Activated B cell treated with CpG ODN at 0.5 μM for 24 hours (primary cell): ENCODE measurements around the gene EPS8L3. TPM values are rescaled to one million over a fixed set of nuclear protein-coding genes. Genes with fewer than 3 reads are reported as not detected.
"Not testable (repeated sequence)": the region's sequence is repeated elsewhere in the genome, so short reads cannot be mapped to it uniquely, and the experiment has no call there.

Source experiments
- ATAC-seq: fragments of 200-7000 bp; cut with Tn5 transposase; one replicate; pipeline ENCODE4 v1.10.0; 2021; ENCODE audit warnings: low read depth, mild to moderate bottlenecking, moderate library complexity
- CTCF ChIA-PET: fragments of 350-600 bp; sonication (Branson Sonifier 250); formaldehyde crosslinking; loops from one replicate; lab custom pipeline; 2021; ENCODE audit warnings: antibody characterized with exemption; lab: Charles Lee
- POLR2A ChIA-PET: fragments of 350-600 bp; sonication (Branson Sonifier 250); formaldehyde crosslinking; loops from one replicate; lab custom pipeline; 2021; ENCODE audit warnings: antibody characterized with exemption; lab: Charles Lee
- DNase-seq: peaks from one replicate; pipeline ENCODE4 v3.0.0; 2022
- H3K27ac Mint-ChIP-seq: one replicate; pipeline ENCODE4 v1.8.0; 2020; ENCODE audit warnings: mixed read lengths
- H3K27me3 Mint-ChIP-seq: one replicate; pipeline ENCODE4 v1.8.0; 2021; ENCODE audit warnings: mixed read lengths
- H3K36me3 Mint-ChIP-seq: one replicate; pipeline ENCODE4 v1.8.0; 2021; ENCODE audit warnings: low read depth, mixed read lengths
- H3K4me1 Mint-ChIP-seq: one replicate; pipeline ENCODE4 v1.8.0; 2021; ENCODE audit warnings: mixed read lengths
- H3K4me3 Mint-ChIP-seq: one replicate; pipeline ENCODE4 v1.8.0; 2020; ENCODE audit warnings: mild to moderate bottlenecking, mixed read lengths
- H3K9me3 Mint-ChIP-seq: one replicate; pipeline ENCODE4 v1.8.0; 2020; ENCODE audit warnings: mixed read lengths
- CTCF ChIP-seq: fragments of 200-600 bp; IDR thresholded peaks from one replicate; pipeline ENCODE4 v1.8.0; 2022; ENCODE audit warnings: antibody characterized with exemption, mild to moderate bottlenecking
- intact Hi-C: fragments of 100-400 bp; cut with micrococcal nuclease; formaldehyde crosslinking; loops from one replicate; pipeline ENCODE4 v1.15.1; 2024
- total RNA-seq: library from RNA; stranded (reverse); gene quantifications from 2 replicates; pipeline ENCODE4 v1.2.3, GENCODE V29; 2022

Gene EPS8L3
- total RNA-seq, 1 donor from 2014 or later = not detected

GRCh38 chr1:109713636-109714035, 50.1 kb downstream of the EPS8L3 start:
- ATAC-seq (no peak), DNase-seq (no peak)
- no peak overlapping the region for H3K4me3 Mint-ChIP-seq
- H3K4me1 Mint-ChIP-seq = peaks cover 1% of the 10 kb centered on the region
- H3K27me3 Mint-ChIP-seq = peaks cover 17% of the 10 kb centered on the region
- no peak overlapping the region for H3K27ac Mint-ChIP-seq
- CTCF ChIA-PET = no interaction called here
- peaks cover 7% of the 10 kb centered on the region for H3K9me3 Mint-ChIP-seq
- POLR2A ChIA-PET = no interaction called here
- no peaks in the 10 kb centered on the region for H3K36me3 Mint-ChIP-seq
- no peak for TF ChIP-seq CTCF
- intact Hi-C loops = no loop called here

- no peak overlapping the region for H3K27ac Mint-ChIP-seq
- TF ChIP-seq CTCF = no peak
- intact Hi-C loops = no loop called here
- peaks cover 1% of the 10 kb centered on the region for H3K4me1 Mint-ChIP-seq
- peaks cover 3% of the 10 kb centered on the region for H3K36me3 Mint-ChIP-seq
- ChIA-PET CTCF (no interaction called here), POLR2A (no interaction called here)
- ATAC-seq = no peak
- peak overlapping the region; percentile 82 for H3K4me3 Mint-ChIP-seq
- H3K9me3 Mint-ChIP-seq = peaks cover 14% of the 10 kb centered on the region
- peaks cover 17% of the 10 kb centered on the region for H3K27me3 Mint-ChIP-seq
- no peak for DNase-seq
Observed at GRCh38 chr1:109712321-109712864, 51.3 kb downstream of the EPS8L3 start.

GRCh38 chr1:109711593-109712320, 52.0 kb downstream of the EPS8L3 start, which contains the start of gene GSTM5:
GSTM5 (plus strand) TSS chr1:109712251; CDS start chr1:109712313, 62 bp downstream.
- POLR2A ChIA-PET, CTCF ChIA-PET, H3K36me3 Mint-ChIP-seq, H3K4me1 Mint-ChIP-seq, intact Hi-C loops, DNase-seq: not testable (repeated sequence)
- Mint-ChIP-seq H3K9me3 (peaks cover 14% of the 10 kb centered on the region), H3K4me3 (peak within 1 kb of the TSS; percentile 82), H3K27ac (peak within 1 kb of the TSS; percentile 83), H3K27me3 (peaks cover 16% of the 10 kb centered on the region)
- peak; percentile 50 for ATAC-seq

- H3K27ac Mint-ChIP-seq, H3K4me1 Mint-ChIP-seq, POLR2A ChIA-PET, intact Hi-C loops, H3K36me3 Mint-ChIP-seq, CTCF ChIA-PET, H3K4me3 Mint-ChIP-seq, ATAC-seq, DNase-seq: not testable (repeated sequence)
- Mint-ChIP-seq H3K27me3 (peaks cover 12% of the 10 kb centered on the region), H3K9me3 (peaks cover 14% of the 10 kb centered on the region)
Observed at GRCh38 chr1:109709822-109710221, 53.9 kb downstream of the EPS8L3 start.

GRCh38 chr1:109708949-109709348, 54.8 kb downstream of the EPS8L3 start:
- CTCF ChIA-PET = not testable (repeated sequence)

GRCh38 chr1:109705411-109705810, 58.3 kb downstream of the EPS8L3 start:
- H3K27me3 Mint-ChIP-seq = no peaks in the 10 kb centered on the region
- no peak for ATAC-seq
- peaks cover 3% of the 10 kb centered on the region for H3K36me3 Mint-ChIP-seq
- DNase-seq = no peak
- TF ChIP-seq CTCF = no peak
- no peak overlapping the region for H3K4me3 Mint-ChIP-seq
- peaks cover 18% of the 10 kb centered on the region for H3K9me3 Mint-ChIP-seq
- intact Hi-C loops = no loop called here
- no peak overlapping the region for H3K27ac Mint-ChIP-seq
- no peaks in the 10 kb centered on the region for H3K4me1 Mint-ChIP-seq
- CTCF ChIA-PET = no interaction called here
- POLR2A ChIA-PET = no interaction called here

More at GRCh38 chr1:109708949-109709348, 54.8 kb downstream of the EPS8L3 start:
- H3K27me3 Mint-ChIP-seq, H3K36me3 Mint-ChIP-seq, H3K4me1 Mint-ChIP-seq, H3K27ac Mint-ChIP-seq, intact Hi-C loops, POLR2A ChIA-PET, DNase-seq, ATAC-seq, H3K4me3 Mint-ChIP-seq: not testable (repeated sequence)
- peaks cover 18% of the 10 kb centered on the region for H3K9me3 Mint-ChIP-seq
